ENCODE data around the gene ANAPC16. TPM values are rescaled to one million over a fixed set of nuclear protein-coding genes. Genes with fewer than 3 reads are reported as not detected.
"Not testable (repeated sequence)": the region's sequence is repeated elsewhere in the genome, so short reads cannot be mapped to it uniquely, and the experiment has no call there.

ANAPC16 gene
- total RNA-seq, 2 experiments from 2014 or later = 82.9 to 87.1 TPM

- Mint-ChIP-seq H3K9me3 (no peaks in the 10 kb centered on the region), H3K27me3 (no peaks in the 10 kb centered on the region), H3K4me3 (peak overlapping the region; percentile 73), H3K27ac (peak overlapping the region; percentile 91), H3K4me1 (peaks cover 62% of the 10 kb centered on the region), H3K36me3 (ENCODE audit: low read depth) (no peaks in the 10 kb centered on the region)
- DNase-seq = peak; percentile 64
- ChIA-PET POLR2A (interaction anchor here (0.5 to 1.7 kb wide), 6 partner anchors 14 to 134 kb away, joined by 3 to 12 read pairs (median 4); no protein-coding TSS in a partner anchor), CTCF (interaction anchor here (0.6 to 6.3 kb wide), 13 partner anchors 9 to 129 kb away, joined by 3 to 49 read pairs (median 4); partner anchors contain the start of gene DDIT4)
Measured at GRCh38 chr10:72260976-72261783, 45.4 kb downstream of the ANAPC16 start.

GRCh38 chr10:72261784-72262404, 46.1 kb downstream of the ANAPC16 start:
- H3K4me1 Mint-ChIP-seq = peaks cover 58% of the 10 kb centered on the region
- CTCF ChIA-PET = interaction anchor here (1.1 to 6.3 kb wide), 6 partner anchors 8 to 74 kb away, joined by 3 to 49 read pairs (median 11); partner anchors contain the start of gene DDIT4

GRCh38 chr10:72263613-72264241, 47.9 kb downstream of the ANAPC16 start:
- peak; percentile 39 for DNase-seq
- peak overlapping the region; percentile 83 for H3K27ac Mint-ChIP-seq
- H3K36me3 Mint-ChIP-seq (ENCODE audit: low read depth) = no peaks in the 10 kb centered on the region

More at GRCh38 chr10:72261784-72262404, 46.1 kb downstream of the ANAPC16 start:
- no peak for DNase-seq
- Mint-ChIP-seq H3K36me3 (ENCODE audit: low read depth) (no peaks in the 10 kb centered on the region), H3K4me3 (peak overlapping the region; percentile 73), H3K27ac (peak overlapping the region; percentile 91), H3K27me3 (no peaks in the 10 kb centered on the region), H3K9me3 (no peaks in the 10 kb centered on the region)
- POLR2A ChIA-PET = interaction anchor here (0.5 kb wide), 1 partner anchor 90 kb away, joined by 3 read pairs; no protein-coding TSS in a partner anchor

GRCh38 chr10:72264536-72264935, 48.7 kb downstream of the ANAPC16 start:
- POLR2A ChIA-PET = no interaction called here
- Mint-ChIP-seq H3K4me3 (no peak overlapping the region), H3K27me3 (no peaks in the 10 kb centered on the region), H3K27ac (no peak overlapping the region), H3K36me3 (ENCODE audit: low read depth) (no peaks in the 10 kb centered on the region), H3K9me3 (no peaks in the 10 kb centered on the region), H3K4me1 (peaks cover 50% of the 10 kb centered on the region)
- CTCF ChIA-PET = interaction anchor here (0.9 to 2.4 kb wide), 10 partner anchors 9 to 216 kb away, joined by 3 to 7 read pairs (median 4); no protein-coding TSS in a partner anchor
- no peak for DNase-seq

More at GRCh38 chr10:72263613-72264241, 47.9 kb downstream of the ANAPC16 start:
- Mint-ChIP-seq H3K9me3 (no peaks in the 10 kb centered on the region), H3K4me1 (peaks cover 55% of the 10 kb centered on the region), H3K27me3 (no peaks in the 10 kb centered on the region), H3K4me3 (peak overlapping the region; percentile 13)
- POLR2A ChIA-PET = interaction anchor here (0.7 kb wide), 1 partner anchor 14 kb away, joined by 3 read pairs; no protein-coding TSS in a partner anchor
- CTCF ChIA-PET = interaction anchor here (0.8 to 2.4 kb wide), 7 partner anchors 8 to 215 kb away, joined by 3 to 7 read pairs (median 4); no protein-coding TSS in a partner anchor

GRCh38 chr10:72265508-72265907, 49.7 kb downstream of the ANAPC16 start:
- H3K4me3 Mint-ChIP-seq = no peak overlapping the region
- ChIA-PET CTCF (interaction anchor here (0.8 to 2.4 kb wide), 7 partner anchors 8 to 68 kb away, joined by 3 to 8 read pairs (median 4); no protein-coding TSS in a partner anchor), POLR2A (no interaction called here)
- H3K4me1 Mint-ChIP-seq = peaks cover 44% of the 10 kb centered on the region
- no peak overlapping the region for H3K27ac Mint-ChIP-seq
- no peaks in the 10 kb centered on the region for H3K36me3 Mint-ChIP-seq (ENCODE audit: low read depth)
- no peaks in the 10 kb centered on the region for H3K9me3 Mint-ChIP-seq
- DNase-seq = no peak
- H3K27me3 Mint-ChIP-seq = no peaks in the 10 kb centered on the region

GRCh38 chr10:72265990-72266865, 50.4 kb downstream of the ANAPC16 start:
- Mint-ChIP-seq H3K4me1 (peaks cover 43% of the 10 kb centered on the region), H3K36me3 (ENCODE audit: low read depth) (no peaks in the 10 kb centered on the region), H3K9me3 (no peaks in the 10 kb centered on the region), H3K4me3 (no peak overlapping the region), H3K27me3 (no peaks in the 10 kb centered on the region), H3K27ac (no peak overlapping the region)
- CTCF ChIA-PET = interaction anchor here (0.8 to 2.4 kb wide), 9 partner anchors 9 to 71 kb away, joined by 3 to 8 read pairs (median 4); no protein-coding TSS in a partner anchor
- no peak for DNase-seq
- POLR2A ChIA-PET = no interaction called here

GRCh38 chr10:72267381-72267780, 51.6 kb downstream of the ANAPC16 start:
- H3K9me3 Mint-ChIP-seq = no peaks in the 10 kb centered on the region
- no peaks in the 10 kb centered on the region for H3K36me3 Mint-ChIP-seq (ENCODE audit: low read depth)
- POLR2A ChIA-PET = interaction anchor here (0.6 kb wide), 1 partner anchor 20 kb away, joined by 8 read pairs; no protein-coding TSS in a partner anchor
- H3K4me3 Mint-ChIP-seq = no peak overlapping the region
- CTCF ChIA-PET = interaction anchor here (1.7 kb wide), 1 partner anchor 23 kb away, joined by 6 read pairs; no protein-coding TSS in a partner anchor
- no peaks in the 10 kb centered on the region for H3K27me3 Mint-ChIP-seq
- H3K27ac Mint-ChIP-seq = no peak overlapping the region
- no peak for DNase-seq
- peaks cover 40% of the 10 kb centered on the region for H3K4me1 Mint-ChIP-seq

- no peak overlapping the region for H3K27ac Mint-ChIP-seq
- H3K4me1 Mint-ChIP-seq = peaks cover 45% of the 10 kb centered on the region
- ChIA-PET CTCF (interaction anchor here (1.7 kb wide), 1 partner anchor 23 kb away, joined by 6 read pairs; no protein-coding TSS in a partner anchor), POLR2A (interaction anchor here (0.6 kb wide), 2 partner anchors 19 to 30 kb away, joined by 4 to 8 read pairs; no protein-coding TSS in a partner anchor)
- H3K36me3 Mint-ChIP-seq (ENCODE audit: low read depth) = no peaks in the 10 kb centered on the region
- H3K4me3 Mint-ChIP-seq = no peak overlapping the region
- DNase-seq = no peak
- no peaks in the 10 kb centered on the region for H3K27me3 Mint-ChIP-seq
- no peaks in the 10 kb centered on the region for H3K9me3 Mint-ChIP-seq
Measured at GRCh38 chr10:72267819-72268399, 52.1 kb downstream of the ANAPC16 start.

GRCh38 chr10:72268475-72269200, 52.8 kb downstream of the ANAPC16 start:
- POLR2A ChIA-PET = interaction anchor here (0.6 kb wide), 1 partner anchor 29 kb away, joined by 4 read pairs; no protein-coding TSS in a partner anchor

GRCh38 chr10:72270607-72271281, 54.9 kb downstream of the ANAPC16 start:
- ChIA-PET POLR2A (no interaction called here), CTCF (interaction anchor here (1.6 to 2.3 kb wide), 3 partner anchors 10 to 66 kb away, joined by 3 to 16 read pairs (median 7); no protein-coding TSS in a partner anchor)
- Mint-ChIP-seq H3K9me3 (no peaks in the 10 kb centered on the region), H3K4me1 (peaks cover 39% of the 10 kb centered on the region), H3K4me3 (no peak overlapping the region), H3K27ac (peak overlapping the region; percentile 46), H3K27me3 (no peaks in the 10 kb centered on the region), H3K36me3 (ENCODE audit: low read depth) (peaks cover 19% of the 10 kb centered on the region)
- no peak for DNase-seq

More at GRCh38 chr10:72268475-72269200, 52.8 kb downstream of the ANAPC16 start:
- H3K27ac Mint-ChIP-seq; H3K4me3 Mint-ChIP-seq; H3K36me3 Mint-ChIP-seq (ENCODE audit: low read depth); H3K27me3 Mint-ChIP-seq; H3K9me3 Mint-ChIP-seq; DNase-seq: not testable (repeated sequence)
- H3K4me1 Mint-ChIP-seq = peaks cover 45% of the 10 kb centered on the region
- CTCF ChIA-PET = interaction anchor here (0.7 to 2.3 kb wide), 5 partner anchors 8 to 746 kb away, joined by 3 to 16 read pairs (median 4); no protein-coding TSS in a partner anchor
